Esophagus (tissue), 2 donors: ENCODE measurements around the gene THSD4. TPM values are rescaled to one million over a fixed set of nuclear protein-coding genes. Genes with fewer than 3 reads are reported as not detected.

Source experiments
- H3K27ac ChIP-seq, 2 donors: one replicate each; pipeline ENCODE4 v1.5.1; 2013; ENCODE audit warnings: low read depth in 2 of 2, mild to moderate bottlenecking in 2 of 2, inconsistent platforms in 1 of 2, low read length in 1 of 2, moderate library complexity in 1 of 2
- H3K27me3 ChIP-seq, 2 donors: one replicate each; pipeline ENCODE4 v1.6.1; 2013; ENCODE audit warnings: low read length in 2 of 2, control low read depth in 1 of 2, mild to moderate bottlenecking in 1 of 2; ENCODE audit not compliant: insufficient read depth in 2 of 2, control insufficient read depth in 1 of 2
- H3K36me3 ChIP-seq, 2 donors: one replicate each; pipeline ENCODE4 v1.6.1; 2013; ENCODE audit warnings: low read length in 1 of 2; ENCODE audit not compliant: control insufficient read depth in 2 of 2, insufficient read depth in 2 of 2
- H3K4me1 ChIP-seq, 2 donors: one replicate each; pipeline ENCODE4 v1.6.1; 2013; ENCODE audit warnings: low read length in 1 of 2; ENCODE audit not compliant: control insufficient read depth in 2 of 2, insufficient read depth in 2 of 2
- H3K4me3 ChIP-seq, 2 donors: one replicate each; pipeline ENCODE4 v1.5.1; 2013; ENCODE audit warnings: low read length in 2 of 2, mild to moderate bottlenecking in 2 of 2, low read depth in 1 of 2, moderate library complexity in 1 of 2
- H3K9me3 ChIP-seq, 2 donors: one replicate each; pipeline ENCODE4 v1.6.1; 2013; ENCODE audit warnings: mild to moderate bottlenecking in 2 of 2, low read depth in 1 of 2, low read length in 1 of 2, moderate library complexity in 1 of 2; ENCODE audit not compliant: control insufficient read depth in 2 of 2, insufficient read depth in 1 of 2
- WGBS, 2 donors: extraction: QIAGEN DNeasy Blood & Tissue Kit; methylation state at CpG; one replicate each; pipeline ENCODE4 v1.1.7; 2013; 5-methylcytosine and 5-hydroxymethylcytosine counted together
- polyA plus RNA-seq, 2 donors: library from polyadenylated mRNA; stranded (reverse); fragments of 200-250 nt; gene quantifications; one replicate each; pipeline ENCODE4 v1.2.3, GENCODE V29; 2013
- donor health status: healthy with polysubstance abuse.
- donor health status: Bipolar disorder and iron deficiency.

The THSD4 gene
- polyA plus RNA-seq, 2 donors = 34.1 to 49.7 TPM

DNA sequence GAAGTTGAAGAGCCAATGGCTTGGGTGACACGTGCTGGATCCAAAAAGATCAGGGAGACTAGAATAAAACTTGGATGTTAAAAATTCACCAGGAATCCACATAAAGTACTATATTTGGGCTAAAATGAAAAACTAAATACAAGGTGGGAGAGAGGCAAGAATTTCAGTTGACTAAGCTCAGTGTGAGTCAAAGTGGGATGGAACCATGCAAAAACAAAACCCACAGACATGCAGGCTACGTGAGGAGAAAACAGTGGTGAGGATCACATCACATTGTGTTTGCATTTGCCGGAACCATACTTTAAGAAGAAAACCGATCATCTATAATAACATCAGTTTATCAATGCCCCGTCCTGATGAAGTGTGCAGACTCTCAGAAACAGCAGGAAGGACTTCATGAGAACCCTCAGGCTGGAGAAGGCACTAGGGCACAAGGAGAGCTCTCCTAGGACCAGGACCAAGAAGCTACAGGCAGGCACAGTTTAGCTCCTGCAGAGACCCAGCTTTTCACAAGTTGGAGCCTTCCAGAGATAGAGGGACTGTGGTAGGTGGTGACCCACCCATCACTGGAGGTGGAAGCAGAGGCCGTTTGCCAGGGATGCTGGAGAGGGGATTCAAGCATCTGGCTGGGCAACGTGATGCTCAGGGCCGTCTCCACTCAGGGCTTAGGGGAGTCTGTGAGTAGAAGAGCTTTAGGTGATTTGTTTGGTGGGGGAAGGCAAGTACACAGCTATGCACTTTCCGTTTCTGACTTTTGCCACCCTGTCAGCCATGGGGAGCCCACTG lies 666.1 kb downstream of the THSD4 start:
- Histone ChIP-seq H3K9me3 (no peaks in the 10 kb centered on the region), H3K4me1 (no peaks in the 10 kb centered on the region), H3K27me3 (no peaks in the 10 kb centered on the region), H3K4me3 (no peak overlapping the region), H3K36me3 (peaks cover 4 to 10% of the 10 kb centered on the region in 2 donors), H3K27ac (no peak overlapping the region)
- WGBS, 2 donors = 67 to 70% methylated on average over 9 of the region's 9 CpGs

DNA sequence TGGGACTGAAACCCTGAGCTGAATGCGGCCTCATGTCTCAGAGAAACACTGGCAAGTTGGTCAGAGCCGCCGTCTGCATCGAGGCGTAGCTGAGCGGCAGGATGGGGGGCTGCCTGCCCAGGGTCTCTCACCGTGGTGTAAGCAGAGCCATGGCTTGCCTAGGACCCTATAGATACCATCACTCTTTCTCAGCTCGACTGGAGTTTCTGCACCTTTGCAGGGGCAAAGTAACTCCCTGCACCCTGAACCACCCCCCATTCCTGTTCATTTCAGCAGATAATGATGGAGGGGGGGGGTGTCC lies 666.6 kb downstream of the THSD4 start:
- Histone ChIP-seq H3K4me1 (no peaks in the 10 kb centered on the region), H3K27me3 (no peaks in the 10 kb centered on the region), H3K27ac (no peak overlapping the region), H3K9me3 (no peaks in the 10 kb centered on the region), H3K36me3 (peaks cover 4 to 9% of the 10 kb centered on the region in 2 donors), H3K4me3 (no peak overlapping the region)
- WGBS, 2 donors = 77 to 79% methylated on average over 8 of the region's 8 CpGs

- no peak overlapping the region for H3K4me3 ChIP-seq
- H3K36me3 ChIP-seq = peaks cover 3 to 4% of the 10 kb centered on the region in 2 donors
- no peaks in the 10 kb centered on the region for H3K4me1 ChIP-seq
- WGBS, 2 donors = 61 to 62% methylated on average over 10 of the region's 10 CpGs
- no peaks in the 10 kb centered on the region for H3K9me3 ChIP-seq
- H3K27me3 ChIP-seq = no peaks in the 10 kb centered on the region
- H3K27ac ChIP-seq = no peak overlapping the region
These were observed 667.3 kb downstream of the THSD4 start for GRCh38 chr15:71782422-71783165.

DNA sequence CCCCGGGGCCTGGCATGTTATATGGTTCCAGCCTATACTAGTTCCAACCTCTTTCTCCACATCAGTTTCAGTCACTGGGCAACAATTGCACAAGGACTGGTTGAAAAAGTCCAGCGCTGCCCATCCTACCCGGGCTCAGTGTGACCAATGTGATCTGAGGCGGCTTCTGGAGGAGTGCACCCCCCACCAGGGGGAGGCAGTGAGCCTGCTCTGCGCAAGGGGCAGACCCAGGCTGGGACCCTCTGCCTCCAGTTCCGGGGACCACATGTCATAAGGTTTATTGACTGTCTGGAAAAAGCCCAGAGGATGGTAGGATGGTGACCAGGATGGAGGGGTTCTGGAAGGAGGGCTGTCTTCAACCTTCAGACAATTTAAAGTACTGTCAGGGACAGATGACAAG lies 669.4 kb downstream of the THSD4 start:
- H3K36me3 ChIP-seq = no peaks in the 10 kb centered on the region
- H3K27ac ChIP-seq = no peak overlapping the region
- H3K4me3 ChIP-seq = no peak overlapping the region
- 73 to 75% methylated on average over 6 of the region's 6 CpGs for WGBS, 2 donors
- peaks cover 0 to 2% of the 10 kb centered on the region in 2 donors for H3K4me1 ChIP-seq
- no peaks in the 10 kb centered on the region for H3K9me3 ChIP-seq
- no peaks in the 10 kb centered on the region for H3K27me3 ChIP-seq

- no peaks in the 10 kb centered on the region for H3K9me3 ChIP-seq
- no peaks in the 10 kb centered on the region for H3K27me3 ChIP-seq
- peaks cover 0 to 2% of the 10 kb centered on the region in 2 donors for H3K4me1 ChIP-seq
- H3K36me3 ChIP-seq = no peaks in the 10 kb centered on the region
- H3K4me3 ChIP-seq = no peak overlapping the region
- no peak overlapping the region for H3K27ac ChIP-seq
- WGBS, 2 donors = 85 to 86% methylated on average over 2 of the region's 2 CpGs
These were observed 670.7 kb downstream of the THSD4 start for GRCh38 chr15:71785996-71786395.

GRCh38 chr15:71786673-71787072 lies 671.4 kb downstream of the THSD4 start:
- Histone ChIP-seq H3K4me1 (peaks cover 0 to 2% of the 10 kb centered on the region in 2 donors), H3K27ac (no peak overlapping the region), H3K36me3 (no peaks in the 10 kb centered on the region), H3K9me3 (no peaks in the 10 kb centered on the region), H3K27me3 (no peaks in the 10 kb centered on the region), H3K4me3 (no peak overlapping the region)
- 80% methylated on average over 7 of the region's 7 CpGs for WGBS, 2 donors

GRCh38 chr15:71788646-71789579 lies 673.6 kb downstream of the THSD4 start:
- H3K27ac ChIP-seq = no peak overlapping the region
- H3K27me3 ChIP-seq = no peaks in the 10 kb centered on the region
- H3K9me3 ChIP-seq = no peaks in the 10 kb centered on the region
- H3K36me3 ChIP-seq = no peaks in the 10 kb centered on the region
- peaks cover 0 to 2% of the 10 kb centered on the region in 2 donors for H3K4me1 ChIP-seq
- 82 to 86% methylated on average over 15 of the region's 15 CpGs for WGBS, 2 donors
- H3K4me3 ChIP-seq = no peak overlapping the region

DNA sequence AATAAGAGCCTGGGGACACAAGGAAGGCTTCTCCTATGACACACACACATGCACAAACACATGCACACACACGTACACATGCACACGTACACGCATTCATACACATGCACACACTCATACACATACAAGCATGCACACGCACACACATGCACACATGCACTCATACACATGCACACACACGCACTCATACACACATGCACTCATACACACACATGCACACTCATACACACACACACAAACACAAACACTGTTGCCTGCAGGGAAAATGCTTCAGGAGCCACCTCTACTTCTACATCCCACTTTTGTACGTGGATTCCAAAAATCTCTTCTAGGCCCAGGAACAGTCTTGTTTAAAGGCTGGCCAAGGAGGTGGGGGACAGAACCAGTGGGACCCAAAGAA lies 674.3 kb downstream of the THSD4 start:
- peaks cover 0 to 2% of the 10 kb centered on the region in 2 donors for H3K4me1 ChIP-seq
- no peaks in the 10 kb centered on the region for H3K9me3 ChIP-seq
- H3K4me3 ChIP-seq = no peak overlapping the region
- 84 to 93% methylated on average over 6 of the region's 6 CpGs for WGBS, 2 donors
- H3K27ac ChIP-seq = no peak overlapping the region
- H3K27me3 ChIP-seq = no peaks in the 10 kb centered on the region
- no peaks in the 10 kb centered on the region for H3K36me3 ChIP-seq

DNA sequence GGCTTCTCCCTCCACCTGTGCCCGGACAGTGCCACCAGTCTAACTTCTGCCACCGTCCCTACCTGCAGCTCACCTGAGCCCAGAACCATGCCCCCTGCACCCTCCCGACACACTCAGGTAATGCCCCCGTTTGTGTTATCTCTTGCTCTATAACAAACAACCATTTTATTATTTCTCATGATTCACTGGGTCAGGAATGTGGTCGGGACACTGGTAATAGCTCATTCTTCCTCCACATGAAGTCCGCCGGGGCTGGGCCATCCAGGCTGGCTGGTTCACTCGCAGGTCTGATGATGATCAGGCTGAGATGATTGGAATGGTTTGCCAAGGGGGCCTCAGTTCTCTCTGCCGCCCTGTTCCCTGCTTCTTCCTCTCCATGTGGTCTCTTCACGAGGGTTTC lies 674.8 kb downstream of the THSD4 start:
- WGBS, 2 donors = 63 to 78% methylated on average over 10 of the region's 10 CpGs
- Histone ChIP-seq H3K36me3 (no peaks in the 10 kb centered on the region), H3K4me1 (peaks cover 0 to 2% of the 10 kb centered on the region in 2 donors), H3K27ac (no peak overlapping the region), H3K27me3 (no peaks in the 10 kb centered on the region), H3K9me3 (no peaks in the 10 kb centered on the region), H3K4me3 (no peak overlapping the region)
